HepG2 (cell line): Measurements from ENCODE around the gene RNF14. TPM values are rescaled to one million over a fixed set of nuclear protein-coding genes. Genes with fewer than 3 reads are reported as not detected.

Source experiments
- ARNT2 ChIP-seq: sonication (generic); formaldehyde crosslinking; IDR thresholded peaks from 2 replicates; pipeline ENCODE4 v1.8.0; 2022; ENCODE audit warnings: mild to moderate bottlenecking, low read depth, missing genetic modification reagents, moderate library complexity
- BCL6 ChIP-seq: IDR thresholded peaks from 2 replicates; pipeline ENCODE4 v1.6.1; 2016; ENCODE audit warnings: missing genetic modification reagents, missing compliant biosample characterization
- CHD2 ChIP-seq: IDR thresholded peaks from 2 replicates; pipeline ENCODE4 v1.6.1; 2011; ENCODE audit warnings: low read depth, low read length, improper control_type of control experiment
- KAT8 ChIP-seq: IDR thresholded peaks from 2 replicates; pipeline ENCODE4 v1.6.1; 2016; ENCODE audit warnings: missing genetic modification reagents, missing compliant biosample characterization
- MAFG ChIP-seq: sonication (generic); formaldehyde crosslinking; IDR thresholded peaks from 2 replicates; pipeline ENCODE4 v1.5.1; 2020; ENCODE audit warnings: mild to moderate bottlenecking, missing genetic modification reagents
- MTF2 ChIP-seq: sonication (generic); formaldehyde crosslinking; IDR thresholded peaks from 2 replicates; pipeline ENCODE4 v1.5.0; 2020; ENCODE audit warnings: missing genetic modification reagents, borderline replicate concordance
- NFKBIZ ChIP-seq: IDR thresholded peaks from 2 replicates; pipeline ENCODE4 v1.6.1; 2018; ENCODE audit warnings: missing genetic modification reagents, missing compliant biosample characterization
- POLR2AphosphoS5 ChIP-seq: IDR thresholded peaks from 2 replicates; pipeline ENCODE4 v1.6.1; 2012; ENCODE audit warnings: low read depth, low read length
- PRMT3 ChIP-seq: sonication (generic); formaldehyde crosslinking; IDR thresholded peaks from 2 replicates; pipeline ENCODE4 v1.8.1; 2022; ENCODE audit warnings: low read depth, mild to moderate bottlenecking, moderate library complexity, missing genetic modification reagents, borderline replicate concordance
- RBM39 ChIP-seq: fragments of 200-400 bp; formaldehyde crosslinking; IDR thresholded peaks from one replicate; pipeline ENCODE4 v1.6.1; 2018; ENCODE audit warnings: antibody characterized with exemption, mild to moderate bottlenecking, low read depth, low read length; ENCODE audit not compliant: poor library complexity, severe bottlenecking
- SCMH1 ChIP-seq: sonication (generic); formaldehyde crosslinking; IDR thresholded peaks from 2 replicates; pipeline ENCODE4 v1.9.0; 2021; ENCODE audit warnings: missing genetic modification reagents, mild to moderate bottlenecking, borderline replicate concordance
- SRSF4 ChIP-seq: fragments of 200-400 bp; formaldehyde crosslinking; IDR thresholded peaks from one replicate; pipeline ENCODE4 v1.6.1; 2018; ENCODE audit warnings: mild to moderate bottlenecking, low read depth, low read length, moderate library complexity; ENCODE audit not compliant: poor library complexity, severe bottlenecking
- TARDBP ChIP-seq: sonication (generic); formaldehyde crosslinking; IDR thresholded peaks from 2 replicates; pipeline ENCODE4 v1.8.0; 2022; ENCODE audit warnings: mild to moderate bottlenecking, missing genetic modification reagents
- TBP ChIP-seq: sonication (generic); formaldehyde crosslinking; IDR thresholded peaks from 2 replicates; pipeline ENCODE4 v1.5.0; 2020; ENCODE audit warnings: missing genetic modification reagents
- ZMYM3 ChIP-seq: sonication (generic); formaldehyde crosslinking; IDR thresholded peaks from 2 replicates; pipeline ENCODE4 v1.5.1; 2020; ENCODE audit warnings: mild to moderate bottlenecking, missing genetic modification reagents
- ZNF317 ChIP-seq: sonication (generic); formaldehyde crosslinking; IDR thresholded peaks from 2 replicates; pipeline ENCODE4 v1.5.0; 2020; ENCODE audit warnings: mild to moderate bottlenecking, missing genetic modification reagents
- ZNF556 ChIP-seq: sonication (generic); formaldehyde crosslinking; IDR thresholded peaks from 2 replicates; pipeline ENCODE4 v1.4.0; 2020; ENCODE audit warnings: mild to moderate bottlenecking, missing genetic modification reagents, borderline replicate concordance
- ZNF605 ChIP-seq: sonication (generic); formaldehyde crosslinking; IDR thresholded peaks from 2 replicates; pipeline ENCODE4 v1.8.0; 2022; ENCODE audit warnings: mild to moderate bottlenecking, missing genetic modification reagents
- polyA plus RNA-seq, 8 experiments: library from polyadenylated mRNA; depleted of rRNA in 3 of 8; stranded (reverse) in 7 of 8; unstranded in 1 of 8; fragments of >200 nt; fragmentation: Illumina TruSeq in 4 of 8; extraction: Trizol in 4 of 8; gene quantifications; 2 replicates each; pipeline versions ENCODE4 v1.2.1 to v1.2.3, GENCODE V29; 2011 to 2016; ENCODE audit warnings: low read depth in 4 of 8, missing spikeins in 1 of 8, mixed read lengths in 1 of 8; ENCODE audit not compliant: insufficient read depth in 1 of 8
- total RNA-seq, 5 experiments: library from RNA; depleted of rRNA; stranded (reverse); fragments of >200 nt; fragmentation: Illumina TruSeq; extraction: Trizol; gene quantifications; 2 replicates each; pipeline ENCODE4 v1.2.3, GENCODE V29; 2016; ENCODE audit warnings: low read depth in 1 of 5
- TF ChIP-seq, protein P1 (sequence below): sonication (generic); formaldehyde crosslinking; conservative IDR thresholded peaks from 2 replicates; pipeline ENCODE4 v1.8.1; 2023; ENCODE audit warnings: missing genetic modification reagents
- TF ChIP-seq, protein P2 (sequence below): IDR thresholded peaks from 2 replicates; pipeline ENCODE4 v1.6.1; 2018; ENCODE audit warnings: missing genetic modification reagents
- TF ChIP-seq, protein P3 (sequence below): sonication (generic); formaldehyde crosslinking; IDR thresholded peaks from 2 replicates; pipeline ENCODE4 v1.8.0; 2023; ENCODE audit warnings: mild to moderate bottlenecking, missing genetic modification reagents
- TF ChIP-seq, protein P4 (sequence below): sonication (generic); formaldehyde crosslinking; IDR thresholded peaks from 2 replicates; pipeline ENCODE4 v1.4.0; 2020; ENCODE audit warnings: mild to moderate bottlenecking, missing genetic modification reagents
- TF ChIP-seq, protein P5 (sequence below), 2 experiments: fragments of 450-650 bp in 1 of 2; sonication (generic) in 1 of 2; formaldehyde crosslinking; IDR thresholded peaks; 2 replicates each; pipeline versions ENCODE4 v1.5.0 to v1.8.0; 2020 to 2022; ENCODE audit warnings: mild to moderate bottlenecking in 1 of 2, missing genetic modification reagents in 1 of 2

The RNF14 gene
- total and polyA plus RNA-seq, 2 of the 13 experiments (the other 11 are each of a cell fraction or from before 2014, with no cell fraction given): 11.3 to 28.1 TPM

DNA sequence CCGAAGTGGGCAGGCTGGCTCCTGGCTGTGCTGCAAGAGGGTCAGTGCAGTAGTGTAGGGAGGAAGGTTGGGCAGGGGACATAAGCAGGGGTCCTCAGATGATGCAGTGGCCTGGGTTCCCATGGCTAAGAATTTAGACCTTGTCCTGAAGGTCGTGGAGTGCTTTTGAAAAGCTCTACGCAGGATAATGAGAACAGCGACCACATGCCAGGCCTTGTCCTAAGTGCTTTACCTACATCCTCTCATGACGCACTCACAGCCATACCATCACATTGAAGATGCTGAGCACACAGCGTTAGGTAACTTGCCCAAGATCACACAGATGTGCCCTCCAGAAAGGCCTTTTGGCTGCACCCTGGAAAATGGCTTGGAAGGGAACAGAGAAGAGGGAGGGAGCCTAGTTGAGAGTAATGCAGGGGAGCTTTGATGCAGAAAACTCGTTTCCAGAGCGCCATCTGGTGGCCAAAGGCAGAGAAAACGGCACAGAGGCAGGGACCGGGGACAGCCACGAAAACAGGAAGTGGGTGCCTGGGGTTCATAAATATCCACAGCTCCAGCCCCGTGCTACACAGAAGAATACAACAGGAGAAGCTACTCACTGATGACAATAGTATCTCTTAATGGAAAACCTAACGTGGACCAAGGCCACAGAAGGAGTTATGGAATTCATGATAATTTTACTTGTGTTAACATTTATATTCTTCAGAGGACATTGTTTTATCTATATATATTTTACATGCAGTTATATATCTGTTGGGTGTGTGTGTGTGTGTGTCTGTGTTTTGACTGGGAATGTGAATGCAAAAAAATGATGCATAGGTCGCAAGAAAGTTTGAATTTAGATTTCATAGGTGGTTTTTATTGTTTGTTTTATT lies 8.2 kb upstream of the RNF14 start (continued):
- TF ChIP-seq, protein P1, sequence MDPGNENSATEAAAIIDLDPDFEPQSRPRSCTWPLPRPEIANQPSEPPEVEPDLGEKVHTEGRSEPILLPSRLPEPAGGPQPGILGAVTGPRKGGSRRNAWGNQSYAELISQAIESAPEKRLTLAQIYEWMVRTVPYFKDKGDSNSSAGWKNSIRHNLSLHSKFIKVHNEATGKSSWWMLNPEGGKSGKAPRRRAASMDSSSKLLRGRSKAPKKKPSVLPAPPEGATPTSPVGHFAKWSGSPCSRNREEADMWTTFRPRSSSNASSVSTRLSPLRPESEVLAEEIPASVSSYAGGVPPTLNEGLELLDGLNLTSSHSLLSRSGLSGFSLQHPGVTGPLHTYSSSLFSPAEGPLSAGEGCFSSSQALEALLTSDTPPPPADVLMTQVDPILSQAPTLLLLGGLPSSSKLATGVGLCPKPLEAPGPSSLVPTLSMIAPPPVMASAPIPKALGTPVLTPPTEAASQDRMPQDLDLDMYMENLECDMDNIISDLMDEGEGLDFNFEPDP (CRISPR knock-in tag): no peak
- no peak for TF ChIP-seq ZNF317 (CRISPR knock-in tag)
- TF ChIP-seq ARNT2: 0 out of 2 replicates have a peak, but pooled peaks have one; percentile 34
- TF ChIP-seq ZNF556: 0 out of 2 replicates have a peak, but pooled peaks have one; percentile 61
- peak; percentile 62; the same call in 1 of the 2 replicates for TF ChIP-seq KAT8
- peak; percentile 27; the same call in 1 of the 2 replicates for TF ChIP-seq TARDBP (CRISPR knock-in tag)
- no peak for TF ChIP-seq TBP (CRISPR knock-in tag)
- TF ChIP-seq SRSF4: no peak
- TF ChIP-seq POLR2AphosphoS5: no peak
- TF ChIP-seq, protein P2, sequence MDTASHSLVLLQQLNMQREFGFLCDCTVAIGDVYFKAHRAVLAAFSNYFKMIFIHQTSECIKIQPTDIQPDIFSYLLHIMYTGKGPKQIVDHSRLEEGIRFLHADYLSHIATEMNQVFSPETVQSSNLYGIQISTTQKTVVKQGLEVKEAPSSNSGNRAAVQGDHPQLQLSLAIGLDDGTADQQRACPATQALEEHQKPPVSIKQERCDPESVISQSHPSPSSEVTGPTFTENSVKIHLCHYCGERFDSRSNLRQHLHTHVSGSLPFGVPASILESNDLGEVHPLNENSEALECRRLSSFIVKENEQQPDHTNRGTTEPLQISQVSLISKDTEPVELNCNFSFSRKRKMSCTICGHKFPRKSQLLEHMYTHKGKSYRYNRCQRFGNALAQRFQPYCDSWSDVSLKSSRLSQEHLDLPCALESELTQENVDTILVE (CRISPR knock-in tag): no peak
- TF ChIP-seq, protein P3, sequence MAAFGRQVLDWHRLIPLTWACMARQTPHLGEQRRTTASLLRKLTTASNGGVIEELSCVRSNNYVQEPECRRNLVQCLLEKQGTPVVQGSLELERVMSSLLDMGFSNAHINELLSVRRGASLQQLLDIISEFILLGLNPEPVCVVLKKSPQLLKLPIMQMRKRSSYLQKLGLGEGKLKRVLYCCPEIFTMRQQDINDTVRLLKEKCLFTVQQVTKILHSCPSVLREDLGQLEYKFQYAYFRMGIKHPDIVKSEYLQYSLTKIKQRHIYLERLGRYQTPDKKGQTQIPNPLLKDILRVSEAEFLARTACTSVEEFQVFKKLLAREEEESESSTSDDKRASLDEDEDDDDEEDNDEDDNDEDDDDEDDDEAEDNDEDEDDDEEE (CRISPR knock-in tag): no peak
- TF ChIP-seq MTF2 (CRISPR knock-in tag): no peak
- TF ChIP-seq NFKBIZ (CRISPR knock-in tag): no peak
- no peak for TF ChIP-seq PRMT3 (CRISPR knock-in tag)
- TF ChIP-seq CHD2: no peak
- TF ChIP-seq RBM39: no peak
- TF ChIP-seq SCMH1 (CRISPR knock-in tag): no peak
- TF ChIP-seq BCL6: no peak
- no peak for TF ChIP-seq ZMYM3 (CRISPR knock-in tag)
- TF ChIP-seq, protein P4, sequence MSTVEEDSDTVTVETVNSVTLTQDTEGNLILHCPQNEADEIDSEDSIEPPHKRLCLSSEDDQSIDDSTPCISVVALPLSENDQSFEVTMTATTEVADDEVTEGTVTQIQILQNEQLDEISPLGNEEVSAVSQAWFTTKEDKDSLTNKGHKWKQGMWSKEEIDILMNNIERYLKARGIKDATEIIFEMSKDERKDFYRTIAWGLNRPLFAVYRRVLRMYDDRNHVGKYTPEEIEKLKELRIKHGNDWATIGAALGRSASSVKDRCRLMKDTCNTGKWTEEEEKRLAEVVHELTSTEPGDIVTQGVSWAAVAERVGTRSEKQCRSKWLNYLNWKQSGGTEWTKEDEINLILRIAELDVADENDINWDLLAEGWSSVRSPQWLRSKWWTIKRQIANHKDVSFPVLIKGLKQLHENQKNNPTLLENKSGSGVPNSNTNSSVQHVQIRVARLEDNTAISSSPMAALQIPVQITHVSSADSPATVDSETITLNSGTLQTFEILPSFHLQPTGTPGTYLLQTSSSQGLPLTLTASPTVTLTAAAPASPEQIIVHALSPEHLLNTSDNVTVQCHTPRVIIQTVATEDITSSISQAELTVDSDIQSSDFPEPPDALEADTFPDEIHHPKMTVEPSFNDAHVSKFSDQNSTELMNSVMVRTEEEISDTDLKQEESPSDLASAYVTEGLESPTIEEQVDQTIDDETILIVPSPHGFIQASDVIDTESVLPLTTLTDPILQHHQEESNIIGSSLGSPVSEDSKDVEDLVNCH (CRISPR knock-in tag): no peak
- TF ChIP-seq, protein P5, sequence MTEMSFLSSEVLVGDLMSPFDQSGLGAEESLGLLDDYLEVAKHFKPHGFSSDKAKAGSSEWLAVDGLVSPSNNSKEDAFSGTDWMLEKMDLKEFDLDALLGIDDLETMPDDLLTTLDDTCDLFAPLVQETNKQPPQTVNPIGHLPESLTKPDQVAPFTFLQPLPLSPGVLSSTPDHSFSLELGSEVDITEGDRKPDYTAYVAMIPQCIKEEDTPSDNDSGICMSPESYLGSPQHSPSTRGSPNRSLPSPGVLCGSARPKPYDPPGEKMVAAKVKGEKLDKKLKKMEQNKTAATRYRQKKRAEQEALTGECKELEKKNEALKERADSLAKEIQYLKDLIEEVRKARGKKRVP (CRISPR knock-in tag; IDR thresholded peaks at IDR 0.05): 0 out of 4 replicates have a peak, but pooled peaks of 1 of the 2 experiments have one; percentile 23
- TF ChIP-seq MAFG (CRISPR knock-in tag): no peak
- no peak for TF ChIP-seq ZNF605 (CRISPR knock-in tag)
